SK-N-SH (cell line): ENCODE data around the gene KLF13. TPM values are rescaled to one million over a fixed set of nuclear protein-coding genes. Genes with fewer than 3 reads are reported as not detected.
A peak's percentile ranks its signal among the peaks of the same experiment; 100 is the strongest.

ENCODE experiments used
- CTCF ChIA-PET: fragments of 300-600, 350-600 bp; formaldehyde crosslinking; extraction: SDS; loops from one replicate; lab custom pipeline; 2021; lab: Yijun Ruan, JAX
- POLR2A ChIA-PET: fragments of 350-600 bp; sonication (Branson Sonifier 250); formaldehyde crosslinking; extraction: SDS; loops from one replicate; lab custom pipeline; 2020; ENCODE audit warnings: antibody characterized with exemption, inconsistent platforms; lab: Yijun Ruan, JAX
- DNase-seq: peaks from one replicate; pipeline ENCODE4 v3.0.0; 2012
- H2AFZ ChIP-seq: fragments of 200-600 bp; sonication (generic); 2 replicates; pipeline ENCODE4 v1.8.1; 2016; ENCODE audit warnings: antibody characterized with exemption, mild to moderate bottlenecking, low read depth
- H3F3A ChIP-seq: fragments of 200-600 bp; sonication (generic); replicated peaks from 2 replicates; pipeline ENCODE3; 2016; ENCODE audit warnings: antibody characterized with exemption, mild to moderate bottlenecking; ENCODE audit not compliant: insufficient read depth
- H3K27ac ChIP-seq, 2 experiments: fragments of 200-500 bp in 1 of 2; fragments of 200-600 bp in 1 of 2; sonication (Bioruptor generic) in 1 of 2; sonication (generic), shearing (Covaris generic) in 1 of 2; 2 replicates each; pipeline versions ENCODE4 v1.5.1 to v1.6.1; 2014 to 2016; ENCODE audit warnings: low read depth in 2 of 2, inconsistent platforms in 1 of 2, low read length in 1 of 2, mild to moderate bottlenecking in 1 of 2, mixed read lengths in 1 of 2
- H3K27me3 ChIP-seq: fragments of 200-600 bp; sonication (generic), shearing (Covaris generic); 2 replicates; pipeline ENCODE4 v1.6.1; 2016; ENCODE audit warnings: mixed run types; ENCODE audit not compliant: insufficient read depth
- H3K36me3 ChIP-seq, 2 experiments: fragments of 200-500 bp in 1 of 2; fragments of 200-600 bp in 1 of 2; sonication (Bioruptor generic) in 1 of 2; sonication (generic) in 1 of 2; replicated peaks in 1 of 2; 2 replicates each; pipeline versions ENCODE3 to v1.5.1; 2014 to 2016; ENCODE audit warnings: low read length in 1 of 2, mild to moderate bottlenecking in 1 of 2; ENCODE audit not compliant: insufficient read depth in 2 of 2, control insufficient read depth in 1 of 2
- H3K4me1 ChIP-seq, 2 experiments: fragments of 200-500 bp in 1 of 2; fragments of 200-600 bp in 1 of 2; sonication (Bioruptor generic) in 1 of 2; sonication (generic), shearing (Covaris generic) in 1 of 2; 2 replicates each; pipeline versions ENCODE4 v1.5.1 to v1.6.1; 2014 to 2016; ENCODE audit warnings: low read depth in 1 of 2, low read length in 1 of 2, mixed run types in 1 of 2; ENCODE audit not compliant: insufficient read depth in 2 of 2, control insufficient read depth in 1 of 2
- H3K4me2 ChIP-seq: fragments of 200-600 bp; sonication (generic), shearing (Covaris generic); 2 replicates; pipeline ENCODE4 v1.6.1; 2017; ENCODE audit warnings: mixed run types
- H3K4me3 ChIP-seq, 2 experiments: fragments of 200-500 bp in 1 of 2; fragments of 200-600 bp in 1 of 2; sonication (Bioruptor generic) in 1 of 2; sonication (generic), shearing (Covaris generic) in 1 of 2; 2 replicates each; pipeline versions ENCODE4 v1.5.1 to v1.8.1; 2014 to 2016; ENCODE audit warnings: low read depth in 2 of 2, inconsistent platforms in 1 of 2, low read length in 1 of 2, mild to moderate bottlenecking in 1 of 2, mixed read lengths in 1 of 2, moderate library complexity in 1 of 2
- H3K79me2 ChIP-seq: fragments of 200-600 bp; sonication (generic); 2 replicates; pipeline ENCODE4 v1.8.1; 2017; ENCODE audit warnings: mild to moderate bottlenecking; ENCODE audit not compliant: insufficient read depth
- H3K9ac ChIP-seq: fragments of 200-600 bp; sonication (generic); 2 replicates; pipeline ENCODE4 v1.6.1; 2017; ENCODE audit warnings: mixed run types
- H3K9me2 ChIP-seq: fragments of 200-600 bp; sonication (generic); 2 replicates; pipeline ENCODE4 v1.6.1; 2017; ENCODE audit warnings: mixed run types
- H3K9me3 ChIP-seq: fragments of 200-600 bp; sonication (generic); 2 replicates; pipeline ENCODE4 v1.6.1; 2017; ENCODE audit warnings: mixed run types, mild to moderate bottlenecking, moderate library complexity
- H4K20me1 ChIP-seq: fragments of 200-600 bp; sonication (generic); 2 replicates; pipeline ENCODE4 v1.6.1; 2017; ENCODE audit warnings: mild to moderate bottlenecking, mixed run types; ENCODE audit not compliant: insufficient read depth
- ELF1 ChIP-seq: IDR thresholded peaks from 2 replicates; pipeline ENCODE4 v1.4.0; 2012
- EP300 ChIP-seq, 2 experiments: IDR thresholded peaks; 2 replicates each; pipeline versions ENCODE4 v1.4.0 to v1.6.1; 2012; ENCODE audit warnings: borderline replicate concordance in 1 of 2, low read depth in 1 of 2, low read length in 1 of 2
- EZH2phosphoT487 ChIP-seq: fragments of 200-600 bp; sonication (generic); IDR thresholded peaks from 2 replicates; pipeline ENCODE4 v1.6.1; 2017; ENCODE audit warnings: low read depth, mixed run types, mild to moderate bottlenecking, antibody characterized with exemption, moderate library complexity, borderline replicate concordance
- FOSL2 ChIP-seq: IDR thresholded peaks from 2 replicates; pipeline ENCODE4 v1.4.0; 2012; ENCODE audit warnings: low read depth, mild to moderate bottlenecking, moderate library complexity, borderline replicate concordance
- JUND ChIP-seq: IDR thresholded peaks from 2 replicates; pipeline ENCODE4 v1.4.0; 2012
- MXI1 ChIP-seq: IDR thresholded peaks from 2 replicates; pipeline ENCODE4 v1.6.1; 2012; ENCODE audit warnings: mild to moderate bottlenecking, low read depth, low read length, improper control_type of control experiment
- NFIC ChIP-seq: IDR thresholded peaks from 2 replicates; pipeline ENCODE4 v1.4.0; 2012; ENCODE audit warnings: borderline replicate concordance
- POLR2AphosphoS5 ChIP-seq: IDR thresholded peaks from 2 replicates; pipeline ENCODE4 v1.6.1; 2012; ENCODE audit warnings: low read depth, low read length
- RFX5 ChIP-seq: IDR thresholded peaks from 2 replicates; pipeline ENCODE4 v1.6.1; 2012; ENCODE audit warnings: mild to moderate bottlenecking, improper control_type of control experiment, low read length
- RXRA ChIP-seq: IDR thresholded peaks from 2 replicates; pipeline ENCODE4 v1.4.0; 2012; ENCODE audit warnings: low read depth, mild to moderate bottlenecking, borderline replicate concordance
- TAF1 ChIP-seq: IDR thresholded peaks from 2 replicates; pipeline ENCODE4 v1.6.1; 2012; ENCODE audit warnings: low read depth, mild to moderate bottlenecking, low read length, moderate library complexity, borderline replicate concordance
- YY1 ChIP-seq: IDR thresholded peaks from 2 replicates; pipeline ENCODE4 v1.4.0; 2012; ENCODE audit warnings: low read depth, mild to moderate bottlenecking
- WGBS: methylation state at CpG from one replicate; pipeline ENCODE4 v1.1.6; 2017; ENCODE audit warnings: low lambda C conversion rate; 5-methylcytosine and 5-hydroxymethylcytosine counted together
- polyA plus RNA-seq, 3 experiments: library from polyadenylated mRNA; depleted of rRNA; stranded (reverse); fragments of >200 nt; gene quantifications; 2 replicates each; pipeline ENCODE4 v1.2.3, GENCODE V29; 2012
- TF ChIP-seq, protein P1 (sequence below): IDR thresholded peaks from 2 replicates; pipeline ENCODE4; 2012
- TF ChIP-seq, protein P2 (sequence below): IDR thresholded peaks from 2 replicates; pipeline ENCODE4 v1.4.0; 2012; ENCODE audit warnings: low read depth
- TF ChIP-seq, protein P3 (sequence below): fragments of 150-350 bp; IDR thresholded peaks from 2 replicates; pipeline ENCODE4 v1.6.1; 2016; ENCODE audit warnings: mild to moderate bottlenecking, low read depth, low read length
- TF ChIP-seq, protein P4 (sequence below): fragments of 200-600 bp; sonication (generic); IDR thresholded peaks from 2 replicates; pipeline ENCODE4 v1.6.1; 2017; ENCODE audit warnings: antibody characterized with exemption, mild to moderate bottlenecking, moderate library complexity
- TF ChIP-seq, protein P5 (sequence below): IDR thresholded peaks from 2 replicates; pipeline ENCODE4 v1.4.0; 2012; ENCODE audit warnings: low read depth, borderline replicate concordance

KLF13 gene
- polyA plus RNA-seq, 1 of the 3 experiments (the other 2 are of a cell fraction): 7.1 TPM

DNA sequence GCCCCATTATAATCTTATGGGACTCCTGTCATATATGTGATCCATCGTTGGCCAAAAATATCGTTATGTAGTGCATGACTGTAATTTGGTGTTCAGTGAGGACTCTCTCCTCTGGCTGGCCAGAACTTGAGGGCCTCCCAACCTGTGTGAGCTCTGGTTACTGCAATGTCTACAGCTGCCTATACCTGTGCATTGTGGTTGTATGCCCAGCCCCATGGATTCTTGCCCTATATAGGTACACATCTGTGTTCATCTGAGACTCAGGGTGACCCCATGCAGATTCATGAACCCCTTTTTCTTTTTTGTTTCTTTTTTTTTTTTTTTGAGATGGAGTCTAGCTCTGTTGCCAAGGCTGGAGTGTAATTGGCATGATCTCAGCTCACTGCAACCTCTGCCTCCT, 32.6 kb upstream of the KLF13 start:
- H3K9me3 ChIP-seq: no peaks in the 10 kb centered on the region; the same call in 1 of the 2 replicates
- no peaks in the 10 kb centered on the region for H3F3A ChIP-seq
- no peak for DNase-seq
- no peaks in the 10 kb centered on the region for H3K79me2 ChIP-seq
- no peaks in the 10 kb centered on the region for H4K20me1 ChIP-seq
- no peak overlapping the region for H3K27ac ChIP-seq
- POLR2A ChIA-PET: no interaction called here
- CTCF ChIA-PET: interaction anchor here (1.4 to 1.5 kb wide), 2 partner anchors 10 to 57 kb away, joined by 3 to 4 read pairs; no protein-coding TSS in a partner anchor
- WGBS: 75% methylated on average over 2 of the region's 2 CpGs
- no peak overlapping the region for H3K9ac ChIP-seq
- no peak overlapping the region for H3K4me2 ChIP-seq
- H3K4me3 ChIP-seq: no peak overlapping the region
- no peak overlapping the region for H2AFZ ChIP-seq
- H3K27me3 ChIP-seq: 0 out of 2 replicates have a peak, but pooled peaks cover 7% of the 10 kb centered on the region
- H3K4me1 ChIP-seq: peaks cover 0 to 28% of the 10 kb centered on the region in 2 experiments; a peak in 2 of 4 replicates
- no peaks in the 10 kb centered on the region for H3K36me3 ChIP-seq
- TF ChIP-seq TAF1 (no peak), YY1 (no peak), POLR2AphosphoS5 (no peak)
- H3K9me2 ChIP-seq: no peaks in the 10 kb centered on the region

DNA sequence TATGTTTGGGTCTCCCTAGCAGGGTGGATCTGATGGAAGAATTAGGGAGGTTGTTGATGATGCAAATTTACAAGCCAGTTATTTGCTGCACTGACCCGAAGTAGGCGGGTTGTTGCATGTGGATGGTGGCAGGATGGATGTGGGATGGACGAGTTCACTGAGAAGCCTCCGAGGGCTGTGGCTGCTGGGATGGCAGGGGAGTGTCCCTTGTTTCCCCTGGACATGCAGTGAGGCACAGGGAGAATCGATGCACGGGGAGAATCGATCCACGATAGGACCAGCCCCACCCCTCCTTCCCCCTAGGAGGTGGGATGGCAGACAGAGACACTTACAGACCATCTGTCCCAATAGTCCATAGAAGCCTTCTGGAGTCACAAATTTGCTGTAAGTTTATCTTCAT, 31.0 kb upstream of the KLF13 start:
- Histone ChIP-seq H3K27me3 (0 out of 2 replicates have a peak, but pooled peaks cover 7% of the 10 kb centered on the region), H3K9me3 (no peaks in the 10 kb centered on the region), H4K20me1 (no peaks in the 10 kb centered on the region), H3K4me3 (no peak overlapping the region), H3F3A (no peaks in the 10 kb centered on the region), H2AFZ (no peak overlapping the region), H3K9ac (no peak overlapping the region), H3K4me2 (no peak overlapping the region), H3K27ac (no peak overlapping the region), H3K9me2 (no peaks in the 10 kb centered on the region), H3K79me2 (no peaks in the 10 kb centered on the region), H3K4me1 (peaks cover 0 to 40% of the 10 kb centered on the region in 2 experiments; a peak in 2 of 4 replicates), H3K36me3 (no peaks in the 10 kb centered on the region)
- CTCF ChIA-PET: interaction anchor here (1.4 kb wide), 1 partner anchor 59 kb away, joined by 3 read pairs; no protein-coding TSS in a partner anchor
- POLR2A ChIA-PET: no interaction called here
- WGBS: 67% methylated on average over 8 of the region's 8 CpGs
- DNase-seq: peak; percentile 4
- no peak for TF ChIP-seq NFIC
- TF ChIP-seq, protein P1, sequence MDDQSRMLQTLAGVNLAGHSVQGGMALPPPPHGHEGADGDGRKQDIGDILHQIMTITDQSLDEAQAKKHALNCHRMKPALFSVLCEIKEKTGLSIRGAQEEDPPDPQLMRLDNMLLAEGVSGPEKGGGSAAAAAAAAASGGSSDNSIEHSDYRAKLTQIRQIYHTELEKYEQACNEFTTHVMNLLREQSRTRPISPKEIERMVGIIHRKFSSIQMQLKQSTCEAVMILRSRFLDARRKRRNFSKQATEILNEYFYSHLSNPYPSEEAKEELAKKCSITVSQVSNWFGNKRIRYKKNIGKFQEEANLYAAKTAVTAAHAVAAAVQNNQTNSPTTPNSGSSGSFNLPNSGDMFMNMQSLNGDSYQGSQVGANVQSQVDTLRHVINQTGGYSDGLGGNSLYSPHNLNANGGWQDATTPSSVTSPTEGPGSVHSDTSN: no peak
- TF ChIP-seq RXRA: no peak
- TF ChIP-seq YY1: no peak
- TF ChIP-seq, protein P2, sequence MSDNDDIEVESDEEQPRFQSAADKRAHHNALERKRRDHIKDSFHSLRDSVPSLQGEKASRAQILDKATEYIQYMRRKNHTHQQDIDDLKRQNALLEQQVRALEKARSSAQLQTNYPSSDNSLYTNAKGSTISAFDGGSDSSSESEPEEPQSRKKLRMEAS: no peak
- TF ChIP-seq MXI1: no peak
- no peak for TF ChIP-seq EP300 (IDR thresholded peaks at IDR 0.05; ENCODE audit: borderline replicate concordance in 1 of 2, low read depth in 1 of 2, low read length in 1 of 2)
- TF ChIP-seq FOSL2: no peak
- no peak for TF ChIP-seq JUND
- TF ChIP-seq EZH2phosphoT487: no peak
- TF ChIP-seq ELF1: no peak
- no peak for TF ChIP-seq RFX5
- TF ChIP-seq, protein P3, sequence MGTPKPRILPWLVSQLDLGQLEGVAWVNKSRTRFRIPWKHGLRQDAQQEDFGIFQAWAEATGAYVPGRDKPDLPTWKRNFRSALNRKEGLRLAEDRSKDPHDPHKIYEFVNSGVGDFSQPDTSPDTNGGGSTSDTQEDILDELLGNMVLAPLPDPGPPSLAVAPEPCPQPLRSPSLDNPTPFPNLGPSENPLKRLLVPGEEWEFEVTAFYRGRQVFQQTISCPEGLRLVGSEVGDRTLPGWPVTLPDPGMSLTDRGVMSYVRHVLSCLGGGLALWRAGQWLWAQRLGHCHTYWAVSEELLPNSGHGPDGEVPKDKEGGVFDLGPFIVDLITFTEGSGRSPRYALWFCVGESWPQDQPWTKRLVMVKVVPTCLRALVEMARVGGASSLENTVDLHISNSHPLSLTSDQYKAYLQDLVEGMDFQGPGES: no peak
- TF ChIP-seq, protein P4, sequence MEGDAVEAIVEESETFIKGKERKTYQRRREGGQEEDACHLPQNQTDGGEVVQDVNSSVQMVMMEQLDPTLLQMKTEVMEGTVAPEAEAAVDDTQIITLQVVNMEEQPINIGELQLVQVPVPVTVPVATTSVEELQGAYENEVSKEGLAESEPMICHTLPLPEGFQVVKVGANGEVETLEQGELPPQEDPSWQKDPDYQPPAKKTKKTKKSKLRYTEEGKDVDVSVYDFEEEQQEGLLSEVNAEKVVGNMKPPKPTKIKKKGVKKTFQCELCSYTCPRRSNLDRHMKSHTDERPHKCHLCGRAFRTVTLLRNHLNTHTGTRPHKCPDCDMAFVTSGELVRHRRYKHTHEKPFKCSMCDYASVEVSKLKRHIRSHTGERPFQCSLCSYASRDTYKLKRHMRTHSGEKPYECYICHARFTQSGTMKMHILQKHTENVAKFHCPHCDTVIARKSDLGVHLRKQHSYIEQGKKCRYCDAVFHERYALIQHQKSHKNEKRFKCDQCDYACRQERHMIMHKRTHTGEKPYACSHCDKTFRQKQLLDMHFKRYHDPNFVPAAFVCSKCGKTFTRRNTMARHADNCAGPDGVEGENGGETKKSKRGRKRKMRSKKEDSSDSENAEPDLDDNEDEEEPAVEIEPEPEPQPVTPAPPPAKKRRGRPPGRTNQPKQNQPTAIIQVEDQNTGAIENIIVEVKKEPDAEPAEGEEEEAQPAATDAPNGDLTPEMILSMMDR: no peak
- TF ChIP-seq, protein P5, sequence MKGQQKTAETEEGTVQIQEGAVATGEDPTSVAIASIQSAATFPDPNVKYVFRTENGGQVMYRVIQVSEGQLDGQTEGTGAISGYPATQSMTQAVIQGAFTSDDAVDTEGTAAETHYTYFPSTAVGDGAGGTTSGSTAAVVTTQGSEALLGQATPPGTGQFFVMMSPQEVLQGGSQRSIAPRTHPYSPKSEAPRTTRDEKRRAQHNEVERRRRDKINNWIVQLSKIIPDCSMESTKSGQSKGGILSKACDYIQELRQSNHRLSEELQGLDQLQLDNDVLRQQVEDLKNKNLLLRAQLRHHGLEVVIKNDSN: no peak
